ENCODE results near the gene PTPRK.

PTPRK gene

GRCh38 chr6:128028183-128028582 is 492.2 kb downstream of the PTPRK start:
- no peak overlapping the region for H3K4me3 Mint-ChIP-seq
- no peak overlapping the region for H3K27ac Mint-ChIP-seq
- H3K27me3 Mint-ChIP-seq (ENCODE audit: low read depth): no peaks in the 10 kb centered on the region
- TF ChIP-seq CTCF (IDR thresholded peaks at IDR 0.05; ENCODE audit: unreplicated experiment in 3 of 3): no peak
- no peaks in the 10 kb centered on the region for H3K9me3 Mint-ChIP-seq
- no peaks in the 10 kb centered on the region for H3K4me1 Mint-ChIP-seq
- H3K36me3 Mint-ChIP-seq (ENCODE audit: low read depth): no peaks in the 10 kb centered on the region

- Mint-ChIP-seq H3K4me1 (no peaks in the 10 kb centered on the region), H3K4me3 (no peak overlapping the region), H3K9me3 (no peaks in the 10 kb centered on the region), H3K36me3 (ENCODE audit: low read depth) (peaks cover 4% of the 10 kb centered on the region), H3K27ac (no peak overlapping the region), H3K27me3 (ENCODE audit: low read depth) (no peaks in the 10 kb centered on the region)
- TF ChIP-seq CTCF (IDR thresholded peaks at IDR 0.05; ENCODE audit: unreplicated experiment in 3 of 3): no peak
These were observed 494.9 kb downstream of the PTPRK start for GRCh38 chr6:128025478-128025877.

GRCh38 chr6:128024969-128025368 is 495.4 kb downstream of the PTPRK start:
- TF ChIP-seq CTCF (IDR thresholded peaks at IDR 0.05; ENCODE audit: unreplicated experiment in 3 of 3): no peak
- Mint-ChIP-seq H3K27me3 (ENCODE audit: low read depth) (no peaks in the 10 kb centered on the region), H3K36me3 (ENCODE audit: low read depth) (peaks cover 4% of the 10 kb centered on the region), H3K4me3 (no peak overlapping the region), H3K27ac (no peak overlapping the region), H3K4me1 (no peaks in the 10 kb centered on the region), H3K9me3 (no peaks in the 10 kb centered on the region)

- Mint-ChIP-seq H3K4me3 (no peak overlapping the region), H3K9me3 (no peaks in the 10 kb centered on the region), H3K27ac (no peak overlapping the region), H3K27me3 (ENCODE audit: low read depth) (no peaks in the 10 kb centered on the region), H3K36me3 (ENCODE audit: low read depth) (peaks cover 4% of the 10 kb centered on the region), H3K4me1 (no peaks in the 10 kb centered on the region)
- TF ChIP-seq CTCF (IDR thresholded peaks at IDR 0.05; ENCODE audit: unreplicated experiment in 3 of 3): no peak
These were observed 496.4 kb downstream of the PTPRK start for GRCh38 chr6:128024046-128024445.

GRCh38 chr6:128018821-128019220 is 501.6 kb downstream of the PTPRK start:
- Mint-ChIP-seq H3K27ac (no peak overlapping the region), H3K27me3 (ENCODE audit: low read depth) (no peaks in the 10 kb centered on the region), H3K36me3 (ENCODE audit: low read depth) (peaks cover 4% of the 10 kb centered on the region), H3K4me1 (no peaks in the 10 kb centered on the region), H3K9me3 (no peaks in the 10 kb centered on the region), H3K4me3 (no peak overlapping the region)
- no peak for TF ChIP-seq CTCF (IDR thresholded peaks at IDR 0.05; ENCODE audit: unreplicated experiment in 3 of 3)

- no peak for TF ChIP-seq CTCF (IDR thresholded peaks at IDR 0.05; ENCODE audit: unreplicated experiment in 3 of 3)
- Mint-ChIP-seq H3K4me1 (peaks cover 8% of the 10 kb centered on the region), H3K4me3 (no peak overlapping the region), H3K36me3 (ENCODE audit: low read depth) (no peaks in the 10 kb centered on the region), H3K27me3 (ENCODE audit: low read depth) (no peaks in the 10 kb centered on the region), H3K27ac (no peak overlapping the region), H3K9me3 (no peaks in the 10 kb centered on the region)
These were observed 503.1 kb downstream of the PTPRK start for GRCh38 chr6:128017288-128017687.

All from nephron (organoid).